ENCODE measurements around the gene ACR.

The ACR gene

GRCh38 chr22:50702821-50703725 lies 34.9 kb upstream of the ACR start:
- no peak for DNase-seq (ENCODE audit: low spot score)

- no peak for DNase-seq (ENCODE audit: low spot score)
Measured at GRCh38 chr22:50703726-50704509, 34.1 kb upstream of the ACR start.

DNA sequence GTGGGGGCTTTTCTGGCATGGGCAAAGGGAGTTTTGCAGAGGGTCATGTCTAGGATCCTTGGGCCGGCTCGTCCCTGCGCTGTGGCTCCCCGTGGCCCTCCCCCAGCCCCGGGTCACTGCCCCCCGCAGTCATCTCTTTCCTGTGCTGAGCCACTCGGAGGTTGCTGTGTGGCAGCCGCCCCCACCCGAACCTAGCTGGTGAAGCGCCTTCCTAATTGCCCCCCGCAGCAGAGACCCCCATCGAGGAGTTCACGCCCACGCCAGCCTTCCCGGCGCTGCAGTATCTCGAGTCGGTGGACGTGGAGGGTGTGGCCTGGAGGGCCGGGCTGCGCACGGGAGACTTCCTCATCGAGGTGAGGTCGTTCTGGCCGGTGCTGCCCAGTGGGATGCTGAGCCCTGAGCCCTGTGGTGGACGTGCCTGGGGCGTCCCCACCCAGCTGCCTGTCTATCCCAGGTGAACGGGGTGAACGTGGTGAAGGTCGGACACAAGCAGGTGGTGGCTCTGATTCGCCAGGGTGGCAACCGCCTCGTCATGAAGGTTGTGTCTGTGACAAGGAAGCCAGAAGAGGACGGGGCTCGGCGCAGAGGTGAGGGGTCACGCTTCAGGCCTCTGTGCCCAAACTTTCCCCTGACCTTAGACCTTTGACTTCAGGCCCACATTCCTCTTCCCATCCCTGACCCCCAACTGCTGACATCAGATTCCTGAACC lies 33.3 kb upstream of the ACR start:
- no peak for DNase-seq (ENCODE audit: low spot score)

- DNase-seq (ENCODE audit: low spot score), result no peak
Measured at GRCh38 chr22:50705219-50705691, 32.7 kb upstream of the ACR start.

- no peak for DNase-seq (ENCODE audit: low spot score)
Measured at GRCh38 chr22:50705851-50706351, 32.1 kb upstream of the ACR start.

DNA sequence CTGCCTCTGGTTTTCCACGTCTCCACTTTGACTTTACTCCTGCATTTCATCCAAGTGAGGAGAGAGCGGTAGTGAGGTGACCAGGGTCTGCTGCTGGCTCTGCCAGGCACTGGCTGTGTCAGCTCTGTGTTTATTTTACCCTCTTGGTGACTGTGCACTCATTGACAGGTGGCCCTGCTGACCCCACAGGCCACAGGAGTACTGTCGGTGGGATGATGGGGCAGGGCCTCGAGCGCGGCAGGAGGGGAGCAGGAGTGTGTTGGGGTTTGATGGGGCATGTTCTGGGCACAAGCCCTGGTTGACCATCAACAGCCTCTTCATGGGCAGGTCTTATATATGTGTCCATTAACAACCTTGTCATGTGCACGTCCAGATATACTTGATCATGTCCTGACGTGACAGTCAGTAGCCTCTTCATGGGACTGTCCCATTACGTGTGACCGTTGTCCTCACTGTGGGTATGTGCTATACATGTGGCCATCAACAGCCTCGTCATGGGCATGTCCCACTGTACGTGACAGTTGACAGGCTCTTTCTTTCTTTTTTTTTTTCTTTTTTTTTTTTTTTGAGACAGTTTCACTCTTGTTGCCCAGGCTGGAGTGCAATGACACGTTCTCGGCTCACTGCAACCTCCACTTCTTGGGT lies 31.4 kb upstream of the ACR start:
- DNase-seq (ENCODE audit: low spot score), result no peak

DNA sequence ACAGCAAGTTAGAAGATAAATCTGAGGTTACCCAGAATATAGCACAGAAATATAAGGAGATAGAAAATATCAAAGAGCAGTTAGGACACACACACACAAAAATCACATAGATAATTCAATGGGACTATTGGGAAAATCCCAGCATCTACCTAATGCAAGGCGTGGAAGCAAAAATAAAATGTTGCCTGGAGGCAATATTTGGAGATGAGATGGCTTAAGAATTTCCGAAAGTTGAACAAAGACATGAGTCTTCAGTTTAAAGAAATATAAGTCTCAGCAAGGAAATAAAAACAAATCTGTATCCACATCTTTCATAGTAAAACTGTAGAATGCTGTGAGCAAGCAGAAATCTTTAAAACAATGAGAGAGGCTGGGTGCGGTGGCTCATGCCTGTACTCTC lies 29.5 kb upstream of the ACR start:
- no peak for DNase-seq (ENCODE audit: low spot score)

DNA sequence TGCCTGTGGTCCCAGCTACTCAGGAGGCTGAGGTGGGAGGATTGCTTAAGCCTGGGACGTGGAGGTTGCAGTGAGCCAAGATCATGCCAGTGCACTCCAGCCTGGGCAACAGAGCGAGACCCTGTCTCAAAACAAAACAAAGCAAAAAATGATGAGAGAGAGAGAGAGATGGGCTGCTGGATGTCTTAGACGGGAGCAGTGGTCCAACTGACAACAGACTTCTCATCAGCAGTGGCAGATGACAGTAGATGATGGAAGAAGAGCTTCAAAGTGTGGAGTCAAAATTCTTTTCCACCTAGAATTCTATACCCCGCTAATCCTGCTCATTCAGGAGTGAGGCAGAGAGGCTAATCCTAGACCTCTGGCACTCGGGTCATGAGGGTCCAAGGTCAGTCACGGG lies 29.0 kb upstream of the ACR start:
- DNase-seq (ENCODE audit: low spot score), result no peak

DNA sequence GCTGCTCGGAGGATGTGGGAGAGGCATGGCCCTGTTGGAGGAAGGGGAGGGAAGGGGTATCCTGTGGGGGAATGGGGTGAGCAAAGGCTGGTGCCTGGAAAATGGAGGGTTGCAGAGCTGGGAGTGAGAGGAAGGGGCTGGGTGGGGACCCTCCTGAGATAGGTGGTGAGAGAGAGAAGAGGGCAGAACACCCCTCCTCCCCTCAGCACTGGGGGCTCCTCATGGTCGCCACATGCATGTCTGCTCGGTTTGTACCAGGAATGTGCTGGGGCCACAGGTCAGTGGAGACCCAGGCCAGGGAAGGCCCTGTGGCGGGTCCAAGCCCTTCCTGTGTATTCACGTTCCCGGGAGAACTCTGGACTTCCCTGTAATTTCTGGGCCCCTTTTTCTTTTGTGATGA lies 27.8 kb upstream of the ACR start:
- DNase-seq (ENCODE audit: low spot score), result no peak

GRCh38 chr22:50710886-50711285 lies 27.1 kb upstream of the ACR start:
- no peak for DNase-seq (ENCODE audit: low spot score)

DNA sequence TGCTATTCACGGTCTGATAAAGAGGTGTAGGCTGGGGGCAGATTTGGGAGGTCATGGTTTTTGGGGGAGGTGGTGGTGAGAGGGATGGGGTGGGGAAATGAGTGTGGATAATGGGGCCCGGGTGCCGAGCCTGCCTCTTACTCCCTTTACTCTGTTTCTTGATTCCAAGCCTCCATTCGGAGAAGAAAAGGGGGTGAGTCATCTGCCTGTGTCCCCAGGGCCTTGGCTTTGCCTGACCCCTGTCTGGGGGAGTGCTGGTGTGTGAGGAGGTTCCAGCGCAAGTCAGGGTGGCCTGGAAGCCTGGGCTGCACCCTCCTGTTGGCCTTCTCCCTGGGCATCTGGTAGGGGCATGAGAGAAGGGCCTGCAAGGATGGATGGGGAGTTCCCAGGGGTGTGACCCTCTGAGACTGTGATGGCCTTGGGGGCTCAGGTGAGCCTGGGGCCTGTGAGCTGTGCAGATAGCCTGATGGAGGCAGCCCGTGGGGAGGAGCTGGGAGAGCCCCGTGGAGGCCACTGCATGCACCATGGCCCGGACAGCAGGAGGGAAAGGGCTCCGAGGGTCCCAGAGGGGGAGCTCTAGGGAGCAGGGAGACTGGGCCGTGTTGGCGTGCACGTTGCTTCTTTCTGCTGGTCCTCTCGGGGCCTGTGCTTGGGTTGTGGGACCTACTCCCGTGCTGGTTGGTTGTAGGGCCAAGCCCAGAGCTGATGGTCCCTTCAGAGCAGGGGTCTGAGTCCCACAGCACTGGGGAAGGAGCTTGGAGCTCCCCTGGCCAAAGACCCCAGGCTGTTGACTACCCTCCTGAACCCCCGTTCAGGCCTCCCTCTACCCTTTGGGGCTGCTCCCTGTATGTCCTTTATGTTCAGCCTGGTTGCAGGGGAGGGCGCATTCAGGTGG lies 26.3 kb upstream of the ACR start:
- DNase-seq (ENCODE audit: low spot score), result no peak

DNA sequence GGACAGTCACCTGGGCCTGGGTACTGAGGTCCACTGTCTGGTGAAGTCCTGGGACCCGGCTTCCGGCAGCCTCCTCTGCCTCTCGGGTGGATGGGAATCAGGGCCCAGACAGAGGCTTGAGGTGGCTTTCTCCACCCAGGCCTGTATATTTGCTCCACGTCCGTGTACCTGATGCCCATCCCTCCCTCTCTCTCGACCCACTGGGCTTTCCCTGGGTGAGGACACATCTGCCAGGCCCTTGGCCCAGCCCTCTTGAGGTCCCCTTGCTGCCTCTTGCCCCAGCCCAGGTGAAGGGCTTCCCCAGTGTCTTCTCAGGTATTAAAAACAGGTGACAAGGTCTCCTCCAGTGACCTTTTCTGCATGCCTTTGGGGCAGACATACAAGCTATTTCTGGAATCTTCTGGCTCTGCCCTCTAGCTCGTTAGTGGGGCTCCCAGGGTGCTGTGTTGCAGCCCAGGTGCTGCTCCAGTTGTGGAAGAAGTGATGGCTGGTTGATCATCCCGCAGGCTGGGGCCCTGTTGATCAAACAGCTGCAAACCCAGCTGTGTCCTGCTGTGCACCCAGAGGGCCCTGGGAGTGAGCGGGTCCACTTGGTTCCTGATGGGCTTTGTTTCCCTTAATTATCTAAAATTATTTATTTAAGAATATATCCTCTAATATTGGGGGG lies 25.5 kb upstream of the ACR start:
- DNase-seq (ENCODE audit: low spot score), result no peak

- DNase-seq (ENCODE audit: low spot score), result no peak
Measured at GRCh38 chr22:50713008-50713385, 25.0 kb upstream of the ACR start.

GRCh38 chr22:50713571-50714056 lies 24.4 kb upstream of the ACR start:
- DNase-seq (ENCODE audit: low spot score), result no peak

DNA sequence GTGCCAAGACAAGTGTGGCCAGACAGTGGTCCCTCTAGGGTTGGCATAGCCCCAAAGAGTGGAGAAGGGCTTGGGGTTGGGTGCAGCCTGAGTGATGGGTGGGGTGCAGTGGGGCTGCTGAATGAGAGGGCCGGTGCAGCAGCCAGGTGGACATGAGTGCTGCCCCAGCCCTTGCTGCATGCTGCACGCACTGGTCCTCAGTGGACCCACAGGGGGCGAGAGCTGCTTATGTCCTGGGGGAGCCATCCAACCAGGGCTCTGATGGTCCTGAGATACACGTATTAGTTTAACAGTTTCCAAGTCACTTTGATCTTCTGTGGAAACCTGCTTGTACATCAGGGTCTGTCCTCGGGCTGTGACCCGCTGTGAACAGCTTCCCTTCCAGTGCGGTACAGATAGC lies 23.9 kb upstream of the ACR start:
- DNase-seq (ENCODE audit: low spot score), result no peak

DNA sequence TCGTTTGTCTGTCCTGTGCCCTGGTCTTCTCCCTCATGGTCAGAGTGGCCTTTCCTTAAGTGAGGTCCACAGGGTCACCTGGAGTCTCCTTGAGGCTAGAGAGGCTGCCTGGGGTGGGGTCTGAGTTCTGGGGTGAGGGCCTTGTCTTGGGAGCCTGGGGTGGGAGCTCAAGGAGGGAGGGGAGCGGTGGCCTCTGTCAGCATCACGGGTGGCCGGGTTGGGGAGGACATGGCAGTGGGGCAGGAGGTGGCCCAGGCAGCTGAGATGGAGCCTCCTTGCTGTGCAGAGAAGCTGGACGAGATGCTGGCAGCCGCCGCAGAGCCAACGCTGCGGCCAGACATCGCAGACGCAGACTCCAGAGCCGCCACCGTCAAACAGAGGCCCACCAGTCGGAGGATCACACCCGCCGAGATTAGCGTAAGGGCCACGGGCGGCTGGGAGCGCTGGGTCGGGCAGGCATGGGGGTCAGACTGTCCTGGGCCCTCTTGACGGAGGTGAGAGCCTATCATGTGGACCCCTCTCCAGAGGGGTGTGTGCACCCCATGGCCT lies 23.3 kb upstream of the ACR start:
- DNase-seq (ENCODE audit: low spot score), result no peak

DNA sequence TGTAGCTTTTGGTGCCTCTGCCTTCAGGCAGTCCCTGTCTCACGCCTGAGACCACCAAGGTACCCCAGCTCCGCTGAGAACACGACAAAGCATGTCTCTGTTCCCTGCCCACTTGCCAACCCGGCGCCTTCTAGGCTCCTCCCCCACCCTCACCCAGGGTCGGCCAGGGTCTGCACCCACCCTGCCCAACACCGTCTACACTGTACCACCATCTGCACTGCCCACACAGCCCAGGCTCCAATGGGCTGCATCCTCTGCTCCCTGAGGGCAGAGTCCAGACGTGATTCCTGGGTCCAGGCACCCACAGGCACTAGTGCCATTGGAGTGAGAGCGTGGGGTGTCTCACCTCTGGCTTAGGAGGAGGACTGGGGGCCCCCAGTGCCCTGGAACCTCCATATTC lies 22.8 kb upstream of the ACR start:
- DNase-seq (ENCODE audit: low spot score), result no peak

GRCh38 chr22:50715776-50716175 lies 22.2 kb upstream of the ACR start:
- DNase-seq (ENCODE audit: low spot score), result no peak

DNA sequence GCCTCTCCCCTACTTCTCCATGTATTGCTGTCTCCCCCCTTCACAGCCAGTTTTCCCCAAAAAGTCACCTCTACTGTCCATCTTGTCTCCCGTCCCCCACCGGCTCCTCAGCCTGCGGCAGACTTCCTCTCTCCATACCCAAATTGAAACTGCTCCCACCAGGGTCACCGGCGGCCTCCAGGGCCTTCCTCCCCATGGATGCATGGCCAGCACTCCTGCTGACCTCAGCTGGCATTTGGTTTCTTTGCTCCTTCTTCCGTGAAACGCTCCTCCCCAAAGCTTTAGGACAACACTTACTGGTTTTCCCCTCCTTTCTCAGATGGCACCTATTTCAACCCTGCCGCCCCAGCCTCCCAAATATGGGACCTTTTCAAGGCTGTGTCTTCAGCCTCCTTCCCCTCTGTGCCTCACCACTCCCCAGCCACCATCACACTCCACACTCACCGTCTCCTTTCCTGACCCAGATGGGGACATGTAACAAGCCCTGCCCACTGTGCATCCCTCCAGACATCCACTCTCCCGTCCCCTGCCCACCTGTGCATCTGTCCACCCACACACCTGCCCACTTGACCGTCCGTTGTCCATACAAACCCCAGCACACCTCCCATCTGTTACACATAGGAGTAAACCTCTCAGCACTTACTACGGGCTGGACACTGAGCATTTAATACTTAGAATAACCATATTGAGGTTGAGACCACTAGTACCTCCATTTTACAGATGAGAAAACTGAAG lies 21.5 kb upstream of the ACR start:
- no peak for DNase-seq (ENCODE audit: low spot score)

Measured in GM03348 (cell line).